ENCODE results near the gene TUBAL3.

GRCh38 chr10:5412277-5412941, 7.8 kb upstream of the TUBAL3 start, which contains the start of gene NET1:
- TF ChIP-seq CTCF (IDR thresholded peaks at IDR 0.05; ENCODE audit: low read depth, low read length): no peak
- TF ChIP-seq EZH2phosphoT487 (IDR thresholded peaks at IDR 0.05; ENCODE audit: low read depth): no peak
